PFSK-1 (cell line): Measurements from ENCODE around the gene ADSL.

Experiments used
- FOXP2 ChIP-seq: optimal IDR thresholded peaks from 2 replicates; pipeline ENCODE3; 2011; ENCODE audit warnings: borderline replicate concordance, control low read depth, inconsistent platforms; ENCODE audit not compliant: insufficient read depth; ENCODE audit errors: extremely low read length, extremely low read depth
- POLR2AphosphoS5 ChIP-seq: IDR thresholded peaks from 2 replicates; pipeline ENCODE4 v1.6.1; 2012; ENCODE audit warnings: low read depth, mild to moderate bottlenecking, control low read depth, low read length, moderate library complexity
- TAF1 ChIP-seq: IDR thresholded peaks from 2 replicates; pipeline ENCODE4 v1.6.1; 2012; ENCODE audit warnings: low read length, control low read depth, borderline replicate concordance; ENCODE audit not compliant: insufficient read depth

- TF ChIP-seq FOXP2 (no peak), POLR2AphosphoS5 (no peak), TAF1 (no peak)
These were observed 65.2 kb downstream of the ADSL start for GRCh38 chr22:40411506-40411861.
